ENCODE results near the gene USP19. TPM values are rescaled to one million over a fixed set of nuclear protein-coding genes. Genes with fewer than 3 reads are reported as not detected.

Gene USP19
- total RNA-seq, 1 donor from 2014 or later, result 37.8 TPM

- peaks cover 52 to 56% of the 10 kb centered on the region in 2 donors for H3K36me3 ChIP-seq
- DNase-seq (ENCODE audit: low spot score in 2 of 2), result no peak
Observed at GRCh38 chr3:49100046-49100615, 20.5 kb downstream of the USP19 start.

GRCh38 chr3:49098910-49099630 lies 21.6 kb downstream of the USP19 start:
- intact Hi-C loops (cut with DNase I), result loop anchor here (10.0 kb wide), 1 partner anchor 366 kb away; no protein-coding TSS in a partner anchor
- DNase-seq (ENCODE audit: low spot score in 2 of 2), result no peak
- no peak for TF ChIP-seq CTCF (IDR thresholded peaks at IDR 0.05)
- no peak overlapping the region for H3K4me3 ChIP-seq
- peaks cover 11 to 14% of the 10 kb centered on the region in 2 donors for H3K4me1 ChIP-seq
- peaks cover 52 to 56% of the 10 kb centered on the region in 2 donors for H3K36me3 ChIP-seq
- H3K9me3 ChIP-seq, result no peaks in the 10 kb centered on the region
- no peak overlapping the region for H3K27ac ChIP-seq
- no peaks in the 10 kb centered on the region for H3K27me3 ChIP-seq

More at GRCh38 chr3:49100046-49100615, 20.5 kb downstream of the USP19 start:
- no peak overlapping the region for H3K27ac ChIP-seq
- no peaks in the 10 kb centered on the region for H3K9me3 ChIP-seq
- no peak for TF ChIP-seq CTCF (IDR thresholded peaks at IDR 0.05)
- peaks cover 10 to 15% of the 10 kb centered on the region in 2 donors for H3K4me1 ChIP-seq
- intact Hi-C loops (cut with DNase I), result no loop called here
- H3K27me3 ChIP-seq, result no peaks in the 10 kb centered on the region
- no peak overlapping the region for H3K4me3 ChIP-seq

- peaks cover 52 to 56% of the 10 kb centered on the region in 2 donors for H3K36me3 ChIP-seq
- no peak for DNase-seq (ENCODE audit: low spot score in 2 of 2)
- intact Hi-C loops (cut with DNase I), result loop anchor here (10.0 kb wide), 1 partner anchor 366 kb away; no protein-coding TSS in a partner anchor
- H3K4me1 ChIP-seq, result peaks cover 5 to 7% of the 10 kb centered on the region in 2 donors
- no peak for TF ChIP-seq CTCF (IDR thresholded peaks at IDR 0.05)
- no peaks in the 10 kb centered on the region for H3K27me3 ChIP-seq
- H3K9me3 ChIP-seq, result no peaks in the 10 kb centered on the region
- no peak overlapping the region for H3K4me3 ChIP-seq
- H3K27ac ChIP-seq, result no peak overlapping the region
Observed at GRCh38 chr3:49098429-49098828, 22.2 kb downstream of the USP19 start.

GRCh38 chr3:49093853-49094767 lies 26.5 kb downstream of the USP19 start, which contains the start of gene QRICH1:
Gene QRICH1 (minus strand): TSS chr3:49094071. CDS start chr3:49077017, 17,054 bp downstream.
- peaks cover 16 to 20% of the 10 kb centered on the region in 2 donors for H3K36me3 ChIP-seq
- peak; percentile 50 to 62 (median 60) for TF ChIP-seq CTCF (IDR thresholded peaks at IDR 0.05)
- intact Hi-C loops (cut with DNase I), result loop anchor here (1.0 to 10.0 kb wide), 7 partner anchors 10 to 371 kb away; partner anchors contain the start of genes IMPDH2, LAMB2, P4HTM and QARS1
- H3K9me3 ChIP-seq, result no peaks in the 10 kb centered on the region
- H3K27ac ChIP-seq, result peak within 1 kb of the TSS; percentile 94 to 97
- H3K4me1 ChIP-seq, result peaks cover 0 to 26% of the 10 kb centered on the region in 2 donors
- H3K4me3 ChIP-seq, result peak within 1 kb of the TSS; percentile 97 to 98
- peak; percentile 94 to 99 for DNase-seq (ENCODE audit: low spot score in 2 of 2)
- no peaks in the 10 kb centered on the region for H3K27me3 ChIP-seq
